Hippocampal formation (tissue), 2 donors: ENCODE measurements around the gene GTSF1L.

Experiments
- DNase-seq, 2 donors: peaks; one replicate each; lab custom pipeline; 2025; lab: John Stamatoyannopoulos, UW

GTSF1L gene

DNA sequence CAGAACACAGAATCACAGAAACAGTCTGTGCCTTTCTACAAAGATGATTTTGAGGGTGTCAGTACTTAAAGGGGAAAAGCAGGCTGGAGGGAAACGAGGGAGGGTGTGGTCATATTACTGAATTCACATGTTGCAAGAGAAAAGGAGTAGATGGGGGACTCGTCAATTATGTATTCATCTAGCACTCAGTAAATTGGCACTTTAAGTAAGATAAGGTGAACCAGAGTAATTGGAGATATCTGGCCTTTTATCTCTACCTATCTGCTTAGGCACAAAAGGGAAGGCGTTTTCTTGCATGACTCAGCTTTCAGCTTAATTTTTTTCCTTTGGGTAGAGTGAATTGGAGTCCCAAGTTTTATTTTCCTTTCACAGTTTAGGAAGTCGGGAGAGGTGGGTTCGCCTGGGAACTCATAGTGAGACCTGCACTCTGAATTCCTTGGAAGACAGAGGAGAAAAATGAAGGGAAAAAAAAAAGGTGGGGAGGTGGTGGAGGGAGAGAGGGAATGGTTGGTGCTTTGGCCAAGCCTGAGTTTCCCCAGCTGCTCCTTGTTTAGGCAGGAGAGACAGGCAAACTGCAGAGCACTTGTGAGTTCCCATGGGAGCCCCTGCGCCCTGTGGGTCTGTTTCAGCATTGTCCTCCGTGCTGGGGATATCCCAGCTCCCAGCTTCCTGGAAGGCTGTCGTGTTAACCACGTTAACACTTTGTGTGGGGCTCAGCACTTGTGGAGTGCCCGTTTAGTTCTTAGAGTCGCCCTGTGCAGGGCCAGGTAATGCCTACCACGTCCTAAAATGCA lies 19.7 kb upstream of the GTSF1L start:
- no peak for DNase-seq

DNA sequence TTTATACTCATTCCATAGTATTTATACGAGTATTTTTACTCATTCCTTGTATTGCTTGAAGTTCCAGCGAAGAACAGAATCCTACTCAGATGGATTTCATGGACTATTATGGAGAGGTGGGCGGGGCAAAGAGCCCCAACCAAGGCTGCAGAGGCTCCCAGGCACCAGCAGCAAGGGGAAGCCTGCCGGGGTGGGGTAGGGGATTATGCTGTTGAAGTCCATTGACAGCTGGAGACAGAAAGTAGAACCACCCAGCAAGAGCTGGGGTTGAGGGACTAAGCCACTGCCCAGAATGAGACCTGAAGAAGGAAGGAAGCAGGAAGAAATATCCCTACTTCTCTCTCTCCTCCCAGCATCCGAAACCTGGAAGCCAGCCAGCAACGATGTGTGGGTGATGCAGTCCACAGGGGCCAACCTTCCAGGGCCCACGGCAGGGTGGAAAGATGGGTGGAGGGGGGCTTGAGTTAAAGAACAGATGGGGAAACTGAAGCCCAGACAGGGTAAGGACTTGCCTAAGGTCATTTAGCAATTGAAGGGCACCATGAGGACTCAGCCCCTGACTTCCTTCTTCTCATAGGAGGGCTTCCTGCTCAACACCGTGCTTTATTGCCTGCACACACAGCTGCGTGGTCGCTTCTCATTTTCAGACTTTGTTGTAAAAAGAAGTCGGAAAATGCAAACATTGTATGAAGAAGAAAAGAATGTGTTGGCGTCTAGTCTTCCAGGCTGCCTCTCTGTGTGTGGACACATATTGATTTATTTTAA lies 18.3 kb upstream of the GTSF1L start:
- no peak for DNase-seq

DNA sequence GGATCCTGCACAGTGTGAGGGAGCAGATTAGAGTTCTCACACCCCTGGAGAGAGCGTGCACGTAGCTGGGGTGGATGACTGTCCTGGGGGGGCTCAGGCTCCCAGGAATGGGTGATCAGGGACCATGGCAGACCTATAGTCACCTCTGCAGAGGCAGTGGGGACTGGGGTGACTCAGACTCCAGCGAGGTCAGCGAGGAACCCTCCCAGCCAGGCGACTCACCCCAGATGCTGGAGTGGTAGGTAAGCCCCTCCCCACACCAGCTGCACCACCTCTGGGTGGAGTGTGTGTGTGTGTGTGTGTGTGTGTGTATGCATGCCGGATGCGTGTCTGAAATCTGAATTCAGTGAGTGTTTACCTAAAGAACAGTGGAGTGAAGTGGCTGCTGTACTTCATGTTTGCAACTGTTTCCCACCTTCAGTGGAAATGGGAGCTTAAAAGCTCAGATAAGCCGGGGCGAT lies 17.4 kb upstream of the GTSF1L start:
- DNase-seq, result no peak

GRCh38 chr20:43740642-43741041 lies 13.8 kb upstream of the GTSF1L start:
- no peak for DNase-seq

GRCh38 chr20:43739148-43739749 lies 12.4 kb upstream of the GTSF1L start:
- DNase-seq, result no peak

DNA sequence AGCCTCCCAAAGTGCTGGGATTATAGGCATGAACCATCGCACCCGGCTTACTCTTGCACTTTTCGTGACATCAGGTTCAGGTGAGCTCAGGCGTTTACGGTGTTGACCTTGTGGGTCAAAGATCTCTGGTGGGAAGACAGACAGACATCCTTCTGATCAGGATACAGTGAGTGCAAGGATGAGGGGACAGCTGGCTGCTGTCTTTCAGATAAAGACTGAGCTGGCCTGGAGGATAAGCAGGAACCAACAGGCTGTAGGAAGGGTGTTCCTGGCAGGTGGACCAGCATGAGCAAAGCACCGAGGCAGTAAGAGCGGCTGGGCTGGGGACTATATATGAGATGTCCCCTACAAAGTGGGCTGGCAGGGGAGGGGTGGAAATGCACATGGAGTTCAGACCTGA lies 11.1 kb upstream of the GTSF1L start:
- no peak for DNase-seq

- no peak for DNase-seq
Measured at GRCh38 chr20:43736588-43737158, 9.9 kb upstream of the GTSF1L start.

DNA sequence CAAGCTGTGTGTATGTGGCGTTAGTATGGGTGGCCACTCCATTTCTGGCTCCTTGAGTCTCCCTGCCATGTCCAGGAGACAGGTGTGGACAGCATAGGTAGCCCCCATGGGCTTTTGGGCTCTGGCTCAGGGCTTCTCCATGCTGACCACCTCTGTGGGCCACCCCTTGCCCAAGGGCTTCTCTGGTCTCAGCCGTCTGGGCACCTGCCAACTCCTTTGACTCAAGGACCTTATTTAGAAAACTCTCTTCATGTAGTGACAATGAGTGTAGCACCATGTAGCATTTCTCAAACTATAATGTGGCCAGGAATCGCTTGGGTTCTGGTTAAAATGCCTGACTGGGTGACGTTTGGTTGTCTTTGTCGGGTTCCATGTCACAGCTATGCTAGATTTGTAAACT lies 5.1 kb upstream of the GTSF1L start:
- no peak for DNase-seq

DNA sequence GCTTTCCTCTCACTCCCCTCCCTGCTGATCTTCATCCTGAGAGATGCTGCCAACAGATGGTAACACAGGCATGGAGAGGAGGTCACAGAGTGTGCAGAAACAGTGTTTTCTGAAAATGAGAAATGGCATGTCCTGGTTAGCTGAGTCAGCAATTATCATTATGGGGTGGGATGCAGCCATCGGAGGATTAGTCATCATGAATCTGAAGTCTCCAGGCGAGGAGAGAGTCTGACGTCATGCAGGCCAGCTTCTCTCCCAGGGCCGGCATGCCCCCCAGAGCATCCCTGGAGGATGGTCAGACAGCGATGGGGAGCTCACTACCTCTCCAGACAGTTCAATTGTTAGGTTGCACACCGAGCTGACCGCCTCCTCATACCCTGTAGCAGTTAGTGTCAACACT lies 4.7 kb upstream of the GTSF1L start:
- no peak for DNase-seq

GRCh38 chr20:43728686-43729255 lies 2.0 kb upstream of the GTSF1L start:
- no peak for DNase-seq

GRCh38 chr20:43727980-43728590 lies 1.3 kb upstream of the GTSF1L start:
- no peak for DNase-seq

- no peak for DNase-seq
Measured at GRCh38 chr20:43726333-43726732, 469 bp downstream of the GTSF1L start.

GRCh38 chr20:43725666-43726065 lies 1.1 kb downstream of the GTSF1L start:
- DNase-seq, result no peak

GRCh38 chr20:43724383-43724782 lies 2.4 kb downstream of the GTSF1L start:
- no peak for DNase-seq

DNA sequence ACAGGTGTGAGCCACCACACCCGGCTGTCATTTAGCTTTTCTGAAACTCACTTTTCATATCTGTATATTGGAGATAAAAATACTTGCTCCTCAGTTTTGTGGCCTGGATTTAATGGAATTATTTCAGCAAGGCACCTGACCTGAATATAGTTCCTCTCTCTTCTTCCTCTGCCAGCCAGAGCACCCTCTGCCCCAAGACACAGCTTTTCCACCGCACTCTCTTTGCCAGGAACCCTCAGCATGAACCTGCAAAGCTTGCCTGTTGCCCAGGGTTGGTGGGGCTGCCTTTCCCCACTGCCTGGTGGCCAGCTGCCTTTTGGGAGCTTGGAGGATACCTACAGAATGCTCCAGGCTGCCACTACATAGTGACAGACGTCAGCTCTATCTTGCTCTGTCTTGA lies 3.1 kb downstream of the GTSF1L start:
- DNase-seq, result no peak

- no peak for DNase-seq
Measured at GRCh38 chr20:43723186-43723585, 3.6 kb downstream of the GTSF1L start.

GRCh38 chr20:43722153-43722505 lies 4.7 kb downstream of the GTSF1L start:
- no peak for DNase-seq

GRCh38 chr20:43721429-43722152 lies 5.2 kb downstream of the GTSF1L start:
- DNase-seq, result no peak

DNA sequence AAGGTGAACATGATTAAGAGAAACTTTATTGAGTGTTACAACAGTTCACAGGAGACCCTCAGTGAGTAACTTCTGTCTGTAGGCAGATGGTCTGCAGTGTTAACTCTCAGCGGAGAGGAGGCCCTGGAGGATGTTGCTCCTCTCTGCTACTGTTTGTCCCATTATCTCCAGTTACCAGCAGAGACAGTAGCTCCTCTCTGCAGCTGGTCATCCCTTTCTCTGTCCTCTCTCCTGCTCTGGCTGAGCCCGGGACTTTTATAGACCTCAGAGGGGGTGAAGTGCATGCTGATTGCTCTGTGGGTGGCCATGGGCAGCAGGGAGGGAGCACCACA lies 5.7 kb downstream of the GTSF1L start:
- DNase-seq, result no peak

DNA sequence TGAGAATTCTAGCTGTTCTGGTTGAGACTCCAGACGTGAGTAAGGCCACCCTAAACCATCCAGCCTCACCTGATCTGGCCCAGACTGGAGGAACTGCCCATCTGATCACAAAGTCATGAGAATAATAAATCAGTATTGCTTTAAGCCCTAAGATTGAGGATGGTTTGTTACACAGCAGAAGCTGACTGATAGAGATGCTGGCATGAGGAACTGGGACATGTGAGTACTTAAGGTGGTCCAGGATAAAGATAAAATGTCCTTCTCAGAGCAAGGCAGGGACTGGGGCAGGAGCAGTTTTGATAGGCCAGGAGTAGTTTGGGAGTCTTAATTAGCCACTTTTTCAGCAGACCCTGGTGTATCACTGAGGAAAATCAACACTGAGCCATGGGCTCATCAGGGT lies 6.8 kb downstream of the GTSF1L start:
- DNase-seq, result no peak

GRCh38 chr20:43717616-43717995 lies 9.2 kb downstream of the GTSF1L start:
- DNase-seq, result no peak
